H1 (cell line): ENCODE measurements around the gene VPS13A. TPM values are rescaled to one million over a fixed set of nuclear protein-coding genes. Genes with fewer than 3 reads are reported as not detected.

ENCODE experiments used
- CTCF ChIA-PET: fragments of 300-600 bp; sonication (Branson Sonifier 250); formaldehyde crosslinking; loops from one replicate; lab custom pipeline; 2021; ENCODE audit not compliant: partially characterized antibody; lab: Charles Lee
- POLR2A ChIA-PET: fragments of 300-600 bp; sonication (Branson Sonifier 250); formaldehyde crosslinking; loops from one replicate; lab custom pipeline; 2021; ENCODE audit warnings: inconsistent platforms; ENCODE audit not compliant: partially characterized antibody; lab: Charles Lee
- DNase-seq, 2 experiments: peaks; one replicate each; pipeline versions ENCODE4 v3.0.0 to v3.0.0-alpha.2; 2010 to 2022; ENCODE audit warnings: low spot score in 2 of 2, low read depth in 1 of 2, mixed read lengths in 1 of 2
- FAIRE-seq: peaks from 2 replicates; lab custom pipeline; 2011; peaks lifted over from hg19 to GRCh38; lab: Jason Lieb, UNC
- H2AFZ ChIP-seq: 2 replicates; pipeline ENCODE4 v1.8.1; 2012; ENCODE audit warnings: low read length, inconsistent platforms
- H2AK5ac ChIP-seq: 2 replicates; pipeline ENCODE4 v1.6.1; 2013; ENCODE audit warnings: low read depth, low read length
- H2BK120ac ChIP-seq: replicated peaks from 2 replicates; pipeline ENCODE3; 2013; ENCODE audit warnings: low read depth, low read length, inconsistent platforms
- H2BK12ac ChIP-seq: 2 replicates; pipeline ENCODE4 v1.6.1; 2013; ENCODE audit warnings: low read depth, low read length
- H2BK15ac ChIP-seq: 2 replicates; pipeline ENCODE4 v1.6.1; 2013; ENCODE audit warnings: low read length
- H2BK20ac ChIP-seq: 2 replicates; pipeline ENCODE4 v1.6.1; 2013; ENCODE audit warnings: low read length
- H2BK5ac ChIP-seq: 2 replicates; pipeline ENCODE4 v1.6.1; 2013; ENCODE audit warnings: low read depth, low read length
- H3K14ac ChIP-seq: 2 replicates; pipeline ENCODE4 v1.6.1; 2013; ENCODE audit warnings: inconsistent platforms; ENCODE audit not compliant: insufficient read length
- H3K18ac ChIP-seq: 2 replicates; pipeline ENCODE4 v1.6.1; 2013; ENCODE audit warnings: low read length; ENCODE audit errors: extremely low read depth
- H3K23ac ChIP-seq: 2 replicates; pipeline ENCODE4 v1.6.1; 2013; ENCODE audit warnings: inconsistent platforms; ENCODE audit not compliant: insufficient read length
- H3K23me2 ChIP-seq: 2 replicates; pipeline ENCODE4 v1.6.1; 2013; ENCODE audit warnings: low read depth, low read length
- H3K27ac ChIP-seq: 2 replicates; pipeline ENCODE4 v1.6.1; 2011; ENCODE audit warnings: low read depth, low read length, inconsistent platforms
- H3K27me3 ChIP-seq, 4 experiments: replicated peaks in 1 of 4; 1 replicate in 1 of 4; 2 replicates in 3 of 4; pipeline versions ENCODE4 v1.6.1 to v1.8.1; 2011 to 2013; ENCODE audit warnings: low read length in 3 of 4, mild to moderate bottlenecking in 3 of 4, inconsistent platforms in 2 of 4, mixed read lengths in 2 of 4, moderate library complexity in 1 of 4; ENCODE audit not compliant: control insufficient read depth in 3 of 4, insufficient read depth in 3 of 4; ENCODE audit errors: extremely low read depth in 1 of 4
- H3K36me3 ChIP-seq, 4 experiments: 2 replicates each; pipeline versions ENCODE4 v1.6.1 to v1.8.1; 2011 to 2013; ENCODE audit warnings: mild to moderate bottlenecking in 4 of 4, low read length in 3 of 4, moderate library complexity in 2 of 4, control low read depth in 1 of 4, inconsistent platforms in 1 of 4; ENCODE audit not compliant: insufficient read depth in 4 of 4, control insufficient read depth in 2 of 4
- H3K4ac ChIP-seq: replicated peaks from 2 replicates; pipeline ENCODE3; 2013; ENCODE audit warnings: low read length, low read depth, mixed read lengths, inconsistent platforms; ENCODE audit not compliant: insufficient read length
- H3K4me1 ChIP-seq, 4 experiments: replicated peaks in 1 of 4; 1 replicate in 1 of 4; 2 replicates in 3 of 4; pipeline versions ENCODE4 v1.6.1 to v1.8.1; 2011 to 2013; ENCODE audit warnings: low read length in 3 of 4, inconsistent platforms in 2 of 4, mixed read lengths in 1 of 4; ENCODE audit not compliant: insufficient read depth in 4 of 4, control insufficient read depth in 3 of 4
- H3K4me2 ChIP-seq, 2 experiments: 2 replicates each; pipeline versions ENCODE4 v1.6.1 to v1.8.1; 2011 to 2013; ENCODE audit warnings: low read depth in 2 of 2, low read length in 2 of 2, control low read depth in 1 of 2, inconsistent platforms in 1 of 2, mild to moderate bottlenecking in 1 of 2; ENCODE audit not compliant: insufficient read depth in 1 of 2
- H3K4me3 ChIP-seq, 4 experiments: fragments of 200-600, 300-600 bp in 1 of 4; sonication (generic), shearing (Covaris generic), sonication (Bioruptor Twin) in 1 of 4; 2 replicates each; pipeline versions ENCODE4 v1.5.1 to v1.8.1; 2011 to 2016; ENCODE audit warnings: low read length in 4 of 4, low read depth in 3 of 4, control low read depth in 2 of 4, inconsistent platforms in 2 of 4, mild to moderate bottlenecking in 2 of 4, mixed read lengths in 1 of 4, moderate library complexity in 1 of 4; ENCODE audit not compliant: insufficient read depth in 2 of 4; ENCODE audit errors: extremely low read depth in 1 of 4
- H3K56ac ChIP-seq: replicated peaks from 2 replicates; pipeline ENCODE3; 2013; ENCODE audit warnings: low read depth, mild to moderate bottlenecking, mixed read lengths, low read length, inconsistent platforms; ENCODE audit not compliant: insufficient read length
- H3K79me1 ChIP-seq: 2 replicates; pipeline ENCODE4 v1.6.1; 2013; ENCODE audit warnings: low read depth, low read length, control low read depth
- H3K79me2 ChIP-seq, 2 experiments: 2 replicates each; pipeline versions ENCODE4 v1.6.1 to v1.8.1; 2012 to 2013; ENCODE audit warnings: low read length in 2 of 2, mild to moderate bottlenecking in 2 of 2, inconsistent platforms in 1 of 2; ENCODE audit not compliant: insufficient read depth in 2 of 2, control insufficient read depth in 1 of 2
- H3K9ac ChIP-seq, 4 experiments: replicated peaks in 1 of 4; 1 replicate in 1 of 4; 2 replicates in 3 of 4; pipeline versions ENCODE4 v1.6.1 to v1.8.1; 2011 to 2013; ENCODE audit warnings: low read depth in 3 of 4, low read length in 3 of 4, control low read depth in 2 of 4, mild to moderate bottlenecking in 2 of 4, moderate library complexity in 2 of 4, inconsistent platforms in 1 of 4; ENCODE audit errors: extremely low read depth in 1 of 4
- H3K9me3 ChIP-seq, 2 experiments: 2 replicates each; pipeline versions ENCODE4 v1.6.1 to v1.8.1; 2012 to 2013; ENCODE audit warnings: mild to moderate bottlenecking in 2 of 2, moderate library complexity in 2 of 2, control low read depth in 1 of 2, inconsistent platforms in 1 of 2, low read depth in 1 of 2, low read length in 1 of 2, mixed read lengths in 1 of 2; ENCODE audit not compliant: insufficient read depth in 2 of 2
- H4K20me1 ChIP-seq, 2 experiments: replicated peaks in 1 of 2; 2 replicates each; pipeline versions ENCODE3 to v1.8.1; 2011 to 2013; ENCODE audit warnings: inconsistent platforms in 2 of 2, low read length in 2 of 2, mild to moderate bottlenecking in 1 of 2; ENCODE audit not compliant: insufficient read depth in 2 of 2, control insufficient read depth in 1 of 2
- H4K5ac ChIP-seq: 2 replicates; pipeline ENCODE4 v1.6.1; 2013; ENCODE audit warnings: low read length, low read depth, mixed read lengths, inconsistent platforms; ENCODE audit not compliant: insufficient read length
- H4K8ac ChIP-seq: 2 replicates; pipeline ENCODE4 v1.8.0; 2013; ENCODE audit warnings: mild to moderate bottlenecking, moderate library complexity, low read length, inconsistent platforms; ENCODE audit not compliant: insufficient read depth; ENCODE audit errors: extremely low read depth
- H4K91ac ChIP-seq: replicated peaks from 2 replicates; pipeline ENCODE3; 2013; ENCODE audit warnings: low read length, mixed read lengths, inconsistent platforms; ENCODE audit not compliant: insufficient read length
- BRCA1 ChIP-seq: IDR thresholded peaks from 2 replicates; pipeline ENCODE4 v1.6.1; 2012; ENCODE audit warnings: low read depth, low read length, improper control_type of control experiment
- CHD1 ChIP-seq: IDR thresholded peaks from 2 replicates; pipeline ENCODE4 v1.6.1; 2012; ENCODE audit warnings: low read depth, low read length, improper control_type of control experiment
- CTCF ChIP-seq, 3 experiments: IDR thresholded peaks; 1 replicate in 2 of 3; 2 replicates in 1 of 3; pipeline versions ENCODE4 v1.5.1 to v1.6.1; 2011; ENCODE audit warnings: low read length in 3 of 3, mild to moderate bottlenecking in 3 of 3, inconsistent platforms in 2 of 3, low read depth in 1 of 3, moderate library complexity in 1 of 3; ENCODE audit not compliant: insufficient read depth in 1 of 3; ENCODE audit errors: control extremely low read depth in 1 of 3
- EZH2 ChIP-seq: fragments of 200-600 bp; sonication (generic); IDR thresholded peaks from 2 replicates; pipeline ENCODE4 v1.7.1; 2012; ENCODE audit warnings: low read depth, mild to moderate bottlenecking, moderate library complexity, low read length, inconsistent platforms; ENCODE audit not compliant: severe bottlenecking
- JUND ChIP-seq: IDR thresholded peaks from 2 replicates; pipeline ENCODE4 v1.6.1; 2011; ENCODE audit warnings: mild to moderate bottlenecking, improper control_type of control experiment, low read length
- POLR2AphosphoS5 ChIP-seq: IDR thresholded peaks from 2 replicates; pipeline ENCODE4 v1.6.1; 2011; ENCODE audit warnings: low read depth, low read length
- RFX5 ChIP-seq: IDR thresholded peaks from 2 replicates; pipeline ENCODE4 v1.6.1; 2011; ENCODE audit warnings: low read depth, low read length, improper control_type of control experiment, borderline replicate concordance
- RNF2 ChIP-seq: fragments of 200-900, 300-1000 bp; sonication (generic); IDR thresholded peaks from 2 replicates; pipeline ENCODE4 v1.7.1; 2016; ENCODE audit warnings: borderline replicate concordance, low read depth, mild to moderate bottlenecking, antibody characterized with exemption, low read length; ENCODE audit not compliant: poor library complexity, severe bottlenecking; ENCODE audit errors: missing control alignments
- SIX5 ChIP-seq: IDR thresholded peaks from 2 replicates; pipeline ENCODE4 v1.6.1; 2011; ENCODE audit warnings: mild to moderate bottlenecking, low read depth, low read length
- TBP ChIP-seq: IDR thresholded peaks from 2 replicates; pipeline ENCODE4 v1.6.1; 2011; ENCODE audit warnings: low read depth, low read length, improper control_type of control experiment
- YY1 ChIP-seq: IDR thresholded peaks from 2 replicates; pipeline ENCODE4 v1.6.1; 2011; ENCODE audit warnings: low read depth, mild to moderate bottlenecking, low read length
- WGBS, 2 experiments: shearing (Covaris generic) in 1 of 2; methylation state at CpG; one replicate each; pipeline versions ENCODE4 v1.1.6 to v1.1.7; 2013 to 2015; ENCODE audit warnings: low lambda C conversion rate in 2 of 2, mixed read lengths in 2 of 2, inconsistent platforms in 1 of 2, low coverage in 1 of 2, missing lambda C conversion rate in 1 of 2; ENCODE audit not compliant: insufficient replicate concordance in 2 of 2, insufficient coverage in 1 of 2, insufficient read length in 1 of 2; ENCODE audit errors: extremely low coverage in 1 of 2, missing lambda C conversion rate in 1 of 2; 5-methylcytosine and 5-hydroxymethylcytosine counted together
- polyA plus RNA-seq, 7 experiments: library from polyadenylated mRNA; depleted of rRNA in 3 of 7; stranded (reverse) in 5 of 7; unstranded in 2 of 7; fragments of >200 nt in 5 of 7; fragments of 200-250 nt in 2 of 7; gene quantifications; 1 replicate in 5 of 7; 2 replicates in 1 of 7; 4 replicates in 1 of 7; pipeline versions ENCODE4 v1.2.1 to v1.2.3, GENCODE V29; 2011 to 2013; ENCODE audit warnings: missing spikeins in 2 of 7, mixed read lengths in 2 of 7
- total RNA-seq: library from RNA; stranded (reverse); fragmentation: NEBNext Ultra II Directional; extraction: Animal tissue kit (Norgen Biotek cat#: 25700); gene quantifications from 2 replicates; pipeline ENCODE4 v1.2.1, GENCODE V29; 2021

The VPS13A gene
- total and polyA plus RNA-seq, 2 of the 8 experiments (the other 6 are each of a cell fraction or from before 2014, with no cell fraction given) = 6.0 to 36.5 TPM

GRCh38 chr9:77451507-77451906 is 274.2 kb downstream of the VPS13A start:
- no peak for FAIRE-seq
- CTCF ChIA-PET = interaction anchor here (1.0 to 14.6 kb wide), 4 partner anchors 13 to 301 kb away, joined by 3 to 384 read pairs (median 4); no protein-coding TSS in a partner anchor
- H3K4ac ChIP-seq = no peak overlapping the region
- no peak for TF ChIP-seq TBP
- no peak for TF ChIP-seq RNF2
- TF ChIP-seq SIX5 = no peak
- no peak for TF ChIP-seq CTCF (IDR thresholded peaks at IDR 0.05; ENCODE audit: control extremely low read depth in 1 of 3, insufficient read depth in 1 of 3, low read depth in 1 of 3, low read length in 3 of 3)
- no peak for TF ChIP-seq EZH2
- no peak for TF ChIP-seq POLR2AphosphoS5
- no peak for TF ChIP-seq JUND
- TF ChIP-seq RFX5 = no peak
- TF ChIP-seq CHD1 = no peak
- no peak for TF ChIP-seq YY1
- no peak for TF ChIP-seq BRCA1
- TF ChIP-seq, all 59 proteins: peak for 0
- Histone ChIP-seq H3K4me1 (peaks cover 0 to 3% (median 0%) of the 10 kb centered on the region in 4 experiments; a peak in 1 of 7 replicates), H3K23ac (no peak overlapping the region), H3K18ac (no peak overlapping the region), H4K91ac (no peak overlapping the region), H2BK15ac (no peak overlapping the region), H2BK120ac (no peak overlapping the region), H3K56ac (no peak overlapping the region), H4K5ac (no peak overlapping the region), H3K79me2 (no peaks in the 10 kb centered on the region), H3K27me3 (no peaks in the 10 kb centered on the region), H3K4me2 (no peak overlapping the region), H4K8ac (no peak overlapping the region), H3K9me3 (no peaks in the 10 kb centered on the region), H3K4me3 (no peak overlapping the region), H2AK5ac (no peak overlapping the region), H3K14ac (no peak overlapping the region), H2AFZ (no peak overlapping the region), H3K79me1 (no peaks in the 10 kb centered on the region), H3K36me3 (no peaks in the 10 kb centered on the region), H3K23me2 (peaks cover 2% of the 10 kb centered on the region; the same call in 1 of the 2 replicates), H2BK20ac (no peak overlapping the region), H2BK12ac (no peak overlapping the region), H2BK5ac (no peak overlapping the region), H3K9ac (no peak overlapping the region), H3K27ac (no peak overlapping the region), H4K20me1 (no peaks in the 10 kb centered on the region)
- POLR2A ChIA-PET = no interaction called here
- 75% methylated on average over 4 of the region's 4 CpGs; no CpG with 5 or more reads in 1 of the 2 experiments for WGBS, 2 experiments
- DNase-seq = no peak
